Activated T-helper 2 cell treated with anti-CD3 and anti-CD28 coated beads, Interferon-gamma antibody, Interleukin-2, Interleukin-4, amounts not matched to agents 10 μg/mL and 5 μg/mL and 100 μg/mL, durations not matched to agents 14 hours and 24 hours and 36 hours (primary cell): ENCODE measurements around the gene PAM. TPM values are rescaled to one million over a fixed set of nuclear protein-coding genes. Genes with fewer than 3 reads are reported as not detected.

Experiments used
- DNase-seq: peaks from one replicate; pipeline ENCODE4 v3.0.0; 2021; ENCODE audit warnings: low spot score
- H3K27ac Mint-ChIP-seq: one replicate; pipeline ENCODE4 v1.8.0; 2021; ENCODE audit warnings: mixed read lengths
- H3K27me3 Mint-ChIP-seq: one replicate; pipeline ENCODE4 v1.8.0; 2021; ENCODE audit warnings: low read depth, mixed read lengths
- H3K36me3 Mint-ChIP-seq: one replicate; pipeline ENCODE4 v1.8.0; 2021; ENCODE audit warnings: low read depth, mixed read lengths
- H3K4me1 Mint-ChIP-seq: one replicate; pipeline ENCODE4 v1.8.0; 2021; ENCODE audit warnings: low read depth, mixed read lengths
- H3K4me3 Mint-ChIP-seq: one replicate; pipeline ENCODE4 v1.8.0; 2021; ENCODE audit warnings: low read depth, mild to moderate bottlenecking, moderate library complexity, mixed read lengths
- H3K9me3 Mint-ChIP-seq: one replicate; pipeline ENCODE4 v1.8.0; 2021; ENCODE audit warnings: mixed read lengths
- intact Hi-C: fragments of 100-400 bp; cut with micrococcal nuclease; formaldehyde crosslinking; loops from one replicate; pipeline ENCODE4 v1.15.1; 2023
- total RNA-seq: library from RNA; stranded (reverse); gene quantifications from 2 replicates; pipeline ENCODE4 v1.2.3, GENCODE V29; 2022

Gene PAM
- total RNA-seq, 1 donor from 2014 or later: 48.0 TPM

DNA sequence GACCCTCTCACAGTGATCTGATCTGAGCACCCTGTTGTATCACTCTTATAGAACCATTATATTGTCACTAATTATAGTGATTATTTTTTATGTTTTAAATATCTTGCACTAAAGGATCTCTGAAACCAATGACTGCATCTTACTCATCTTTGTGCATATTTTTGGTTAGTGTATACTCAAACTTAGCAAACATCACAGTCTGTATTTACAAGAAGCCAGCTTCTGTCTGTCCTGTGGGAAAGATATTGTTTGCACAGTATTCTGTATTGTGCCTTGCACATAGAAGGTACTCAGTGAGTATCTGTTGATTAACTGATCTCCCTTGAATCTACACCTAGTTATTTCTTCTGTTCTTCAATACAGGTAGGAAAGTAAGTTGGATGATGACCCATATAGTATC is 131.5 kb downstream of the PAM start:
- no peaks in the 10 kb centered on the region for H3K27me3 Mint-ChIP-seq
- H3K36me3 Mint-ChIP-seq: no peaks in the 10 kb centered on the region
- DNase-seq: no peak
- peaks cover 2% of the 10 kb centered on the region for H3K4me1 Mint-ChIP-seq
- H3K9me3 Mint-ChIP-seq: no peaks in the 10 kb centered on the region
- intact Hi-C loops: no loop called here
- no peak overlapping the region for H3K27ac Mint-ChIP-seq
- no peak overlapping the region for H3K4me3 Mint-ChIP-seq

DNA sequence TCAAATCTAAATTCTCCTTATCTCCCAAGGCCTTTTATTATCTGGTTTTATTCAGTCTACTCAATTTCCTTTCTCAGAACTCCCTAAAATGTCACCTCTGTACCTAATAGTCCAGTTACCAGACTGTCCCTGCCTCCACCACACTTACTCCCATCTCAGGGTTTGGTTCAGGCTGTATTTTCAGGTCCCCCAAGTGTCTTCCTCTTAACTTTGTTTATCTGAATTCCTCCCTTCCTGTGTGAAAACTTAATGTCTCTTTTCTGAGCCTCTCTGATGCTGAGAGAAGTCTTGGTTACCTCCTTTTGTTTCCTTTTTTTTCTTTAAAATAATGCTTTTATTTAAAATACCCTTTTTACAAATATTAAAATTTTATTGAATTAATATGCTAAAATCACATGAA is 133.4 kb downstream of the PAM start:
- no peaks in the 10 kb centered on the region for H3K36me3 Mint-ChIP-seq
- DNase-seq: no peak
- H3K9me3 Mint-ChIP-seq: no peaks in the 10 kb centered on the region
- no peaks in the 10 kb centered on the region for H3K27me3 Mint-ChIP-seq
- intact Hi-C loops: no loop called here
- H3K4me1 Mint-ChIP-seq: peaks cover 2% of the 10 kb centered on the region
- no peak overlapping the region for H3K27ac Mint-ChIP-seq
- no peak overlapping the region for H3K4me3 Mint-ChIP-seq

DNA sequence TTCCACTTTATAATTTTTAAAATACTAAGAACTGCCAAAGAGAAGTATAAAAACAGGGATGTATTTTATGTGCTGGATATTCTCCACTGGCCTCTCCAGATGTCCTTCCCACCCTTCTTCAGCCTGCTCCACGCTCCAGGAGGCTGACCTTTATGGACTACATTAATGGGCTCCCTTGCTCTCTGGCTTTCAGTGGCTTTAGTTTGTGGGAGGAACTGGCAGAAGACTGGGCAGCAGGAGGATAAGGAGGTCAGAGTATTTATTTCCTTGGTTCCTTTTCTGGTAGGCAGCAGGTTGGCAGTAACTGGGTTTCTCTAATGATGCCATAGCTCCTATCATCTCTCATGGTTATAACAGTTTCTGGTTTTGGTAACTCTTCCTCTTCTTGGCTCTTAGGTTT is 133.9 kb downstream of the PAM start:
- Mint-ChIP-seq H3K4me1 (peaks cover 2% of the 10 kb centered on the region), H3K36me3 (no peaks in the 10 kb centered on the region), H3K27ac (no peak overlapping the region), H3K4me3 (no peak overlapping the region), H3K9me3 (no peaks in the 10 kb centered on the region), H3K27me3 (no peaks in the 10 kb centered on the region)
- intact Hi-C loops: no loop called here
- DNase-seq: no peak

- Mint-ChIP-seq H3K36me3 (no peaks in the 10 kb centered on the region), H3K9me3 (no peaks in the 10 kb centered on the region), H3K4me1 (peaks cover 2% of the 10 kb centered on the region), H3K4me3 (no peak overlapping the region), H3K27me3 (no peaks in the 10 kb centered on the region), H3K27ac (no peak overlapping the region)
- DNase-seq: no peak
- intact Hi-C loops: no loop called here
Measured at GRCh38 chr5:102890133-102890532, 135.0 kb downstream of the PAM start.

- H3K9me3 Mint-ChIP-seq: no peaks in the 10 kb centered on the region
- no peak overlapping the region for H3K4me3 Mint-ChIP-seq
- intact Hi-C loops: no loop called here
- no peaks in the 10 kb centered on the region for H3K27me3 Mint-ChIP-seq
- peaks cover 2% of the 10 kb centered on the region for H3K4me1 Mint-ChIP-seq
- no peak overlapping the region for H3K27ac Mint-ChIP-seq
- no peaks in the 10 kb centered on the region for H3K36me3 Mint-ChIP-seq
- no peak for DNase-seq
Measured at GRCh38 chr5:102891175-102891574, 136.1 kb downstream of the PAM start.

- H3K36me3 Mint-ChIP-seq: no peaks in the 10 kb centered on the region
- intact Hi-C loops: no loop called here
- H3K9me3 Mint-ChIP-seq: no peaks in the 10 kb centered on the region
- no peaks in the 10 kb centered on the region for H3K27me3 Mint-ChIP-seq
- H3K4me1 Mint-ChIP-seq: no peaks in the 10 kb centered on the region
- H3K27ac Mint-ChIP-seq: no peak overlapping the region
- DNase-seq: no peak
- no peak overlapping the region for H3K4me3 Mint-ChIP-seq
Measured at GRCh38 chr5:102893942-102894341, 138.8 kb downstream of the PAM start.

- no peaks in the 10 kb centered on the region for H3K9me3 Mint-ChIP-seq
- DNase-seq: no peak
- intact Hi-C loops: no loop called here
- H3K27ac Mint-ChIP-seq: no peak overlapping the region
- H3K36me3 Mint-ChIP-seq: no peaks in the 10 kb centered on the region
- H3K27me3 Mint-ChIP-seq: no peaks in the 10 kb centered on the region
- no peaks in the 10 kb centered on the region for H3K4me1 Mint-ChIP-seq
- no peak overlapping the region for H3K4me3 Mint-ChIP-seq
Measured at GRCh38 chr5:102895234-102895633, 140.1 kb downstream of the PAM start.

- no peaks in the 10 kb centered on the region for H3K27me3 Mint-ChIP-seq
- H3K36me3 Mint-ChIP-seq: no peaks in the 10 kb centered on the region
- H3K27ac Mint-ChIP-seq: no peak overlapping the region
- no peaks in the 10 kb centered on the region for H3K4me1 Mint-ChIP-seq
- H3K9me3 Mint-ChIP-seq: no peaks in the 10 kb centered on the region
- no peak for DNase-seq
- intact Hi-C loops: no loop called here
- H3K4me3 Mint-ChIP-seq: no peak overlapping the region
Measured at GRCh38 chr5:102895976-102896375, 140.9 kb downstream of the PAM start.

DNA sequence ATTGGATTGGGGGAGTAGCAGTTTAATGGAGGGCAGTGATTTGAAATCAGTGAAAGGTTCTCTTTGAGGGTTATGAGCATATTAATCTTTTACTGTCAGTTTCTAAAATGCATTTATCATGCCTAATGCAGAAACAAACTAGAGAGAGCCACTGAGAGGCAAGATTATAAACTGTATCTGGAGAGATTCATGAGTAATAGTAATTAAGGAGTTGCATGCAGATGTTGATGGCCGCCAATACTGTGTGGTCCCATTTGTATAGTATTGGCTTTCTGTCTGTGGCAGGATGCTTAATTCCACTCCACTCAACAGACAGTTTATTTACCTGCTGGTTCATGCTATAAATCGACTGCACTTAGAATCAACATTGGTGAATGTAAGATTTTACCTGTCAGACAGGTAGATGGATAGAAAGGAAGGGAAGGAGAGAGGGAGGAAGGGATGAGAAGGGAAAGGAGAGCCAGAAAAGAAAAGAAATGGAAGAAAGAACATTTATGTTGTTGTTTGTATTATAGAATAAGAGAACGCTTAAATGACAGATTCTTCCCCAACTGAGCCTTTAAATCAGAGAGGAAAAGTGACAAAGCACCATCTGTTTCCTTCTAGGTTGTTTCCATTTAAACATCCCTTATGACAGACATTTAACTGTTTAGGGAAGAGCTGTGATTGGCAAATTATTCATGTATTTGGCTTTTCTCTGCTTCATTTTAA is 146.5 kb downstream of the PAM start:
- Mint-ChIP-seq H3K9me3 (no peaks in the 10 kb centered on the region), H3K27ac (peak overlapping the region; percentile 23), H3K36me3 (no peaks in the 10 kb centered on the region), H3K4me1 (no peaks in the 10 kb centered on the region), H3K4me3 (no peak overlapping the region), H3K27me3 (no peaks in the 10 kb centered on the region)
- intact Hi-C loops: no loop called here
- no peak for DNase-seq

DNA sequence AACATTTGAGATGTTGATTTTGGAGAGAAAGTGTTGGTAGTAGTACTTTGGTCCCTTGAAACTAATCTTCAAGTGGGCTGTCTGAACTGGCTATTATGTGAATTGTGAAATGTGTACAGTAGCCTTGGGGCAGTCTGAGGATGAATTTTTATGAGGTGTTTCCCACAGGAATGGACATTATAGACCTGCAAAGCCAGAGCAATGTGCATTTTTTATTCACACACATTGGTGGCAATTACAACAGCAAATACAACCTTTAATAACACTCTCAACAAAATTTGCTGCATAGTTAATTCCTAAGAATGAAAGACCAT is 147.0 kb downstream of the PAM start:
- no peak for DNase-seq
- Mint-ChIP-seq H3K27me3 (no peaks in the 10 kb centered on the region), H3K36me3 (no peaks in the 10 kb centered on the region), H3K4me3 (no peak overlapping the region), H3K27ac (no peak overlapping the region), H3K9me3 (no peaks in the 10 kb centered on the region), H3K4me1 (no peaks in the 10 kb centered on the region)
- intact Hi-C loops: no loop called here

- no peaks in the 10 kb centered on the region for H3K36me3 Mint-ChIP-seq
- intact Hi-C loops: no loop called here
- H3K4me1 Mint-ChIP-seq: no peaks in the 10 kb centered on the region
- no peaks in the 10 kb centered on the region for H3K27me3 Mint-ChIP-seq
- H3K9me3 Mint-ChIP-seq: no peaks in the 10 kb centered on the region
- H3K4me3 Mint-ChIP-seq: no peak overlapping the region
- no peak for DNase-seq
- H3K27ac Mint-ChIP-seq: no peak overlapping the region
Measured at GRCh38 chr5:102902647-102903046, 147.5 kb downstream of the PAM start.

GRCh38 chr5:102903074-102903871 is 148.2 kb downstream of the PAM start:
- Mint-ChIP-seq H3K27me3 (no peaks in the 10 kb centered on the region), H3K36me3 (no peaks in the 10 kb centered on the region), H3K4me1 (no peaks in the 10 kb centered on the region), H3K4me3 (no peak overlapping the region), H3K9me3 (no peaks in the 10 kb centered on the region), H3K27ac (no peak overlapping the region)
- intact Hi-C loops: no loop called here
- DNase-seq: no peak

DNA sequence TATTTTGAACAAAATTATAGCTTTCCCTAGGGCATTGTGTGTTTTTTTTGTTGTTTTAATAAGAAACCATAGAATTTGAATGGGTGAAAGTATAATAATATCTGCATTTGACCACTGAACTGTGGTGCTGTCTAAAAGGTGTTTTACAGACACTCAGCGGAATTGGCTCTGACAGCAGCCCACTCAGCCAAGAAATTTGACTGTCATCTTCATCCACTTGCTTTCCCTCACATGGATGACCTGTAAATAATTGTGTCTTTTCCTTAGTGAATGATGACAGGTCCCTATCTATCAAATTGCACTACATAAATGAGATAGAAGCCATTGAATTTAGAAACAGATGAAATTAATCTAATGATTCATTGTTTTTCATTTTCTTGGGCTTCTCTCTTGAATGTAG is 150.0 kb downstream of the PAM start:
- H3K4me1 Mint-ChIP-seq: no peaks in the 10 kb centered on the region
- H3K36me3 Mint-ChIP-seq: no peaks in the 10 kb centered on the region
- no peaks in the 10 kb centered on the region for H3K9me3 Mint-ChIP-seq
- no peak overlapping the region for H3K27ac Mint-ChIP-seq
- intact Hi-C loops: no loop called here
- no peaks in the 10 kb centered on the region for H3K27me3 Mint-ChIP-seq
- no peak overlapping the region for H3K4me3 Mint-ChIP-seq
- DNase-seq: no peak
